Measurements from ENCODE around the gene M1AP. TPM values are rescaled to one million over a fixed set of nuclear protein-coding genes. Genes with fewer than 3 reads are reported as not detected.
"Not testable (repeated sequence)": the region's sequence is repeated elsewhere in the genome, so short reads cannot be mapped to it uniquely, and the experiment has no call there.

The M1AP gene
- total RNA-seq, 1 experiment from 2014 or later: 0.36 TPM

DNA sequence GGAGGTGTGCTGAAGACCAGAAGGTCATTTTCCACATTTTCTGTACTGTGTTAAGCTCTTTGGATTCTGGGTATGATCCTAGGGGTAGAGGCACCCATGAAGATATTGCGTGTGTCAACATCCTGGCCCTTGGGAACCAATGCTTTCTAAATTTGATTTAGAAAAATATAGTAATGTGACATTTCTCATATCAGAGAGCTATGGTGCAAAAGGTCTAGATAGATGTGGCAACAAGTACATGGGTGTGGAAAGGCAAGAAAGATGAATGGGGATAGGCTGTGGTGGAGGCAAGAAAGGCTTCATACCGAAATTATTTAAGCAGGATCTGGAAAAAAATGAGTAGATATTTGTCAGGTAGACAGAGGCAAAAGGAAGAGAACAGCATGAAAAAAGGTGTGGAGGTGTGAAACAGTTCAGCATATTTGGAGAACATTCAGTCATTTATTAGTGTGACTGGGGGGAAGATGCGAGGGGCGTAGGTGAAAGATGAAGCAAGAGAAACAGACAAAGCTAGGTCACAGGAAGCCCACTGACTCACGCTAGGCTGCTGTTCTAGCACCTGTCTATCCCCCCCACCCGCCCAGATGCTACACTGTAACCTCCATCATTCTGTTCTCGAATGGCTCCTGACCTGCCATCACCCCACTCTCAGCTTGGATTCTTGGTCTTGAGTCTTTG, 81.9 kb downstream of the M1AP start:
- no peak for DNase-seq (ENCODE audit: low read depth)

- no peak for DNase-seq (ENCODE audit: low read depth)
Observed at GRCh38 chr2:74564222-74564621, 83.9 kb downstream of the M1AP start.

GRCh38 chr2:74562126-74562775, 85.9 kb downstream of the M1AP start:
- DNase-seq (ENCODE audit: low read depth): no peak

- not testable (repeated sequence) for DNase-seq (ENCODE audit: low read depth)
Observed at GRCh38 chr2:74561022-74561421, 87.1 kb downstream of the M1AP start.

GRCh38 chr2:74560591-74560990, 87.5 kb downstream of the M1AP start:
- DNase-seq (ENCODE audit: low read depth): no peak

DNA sequence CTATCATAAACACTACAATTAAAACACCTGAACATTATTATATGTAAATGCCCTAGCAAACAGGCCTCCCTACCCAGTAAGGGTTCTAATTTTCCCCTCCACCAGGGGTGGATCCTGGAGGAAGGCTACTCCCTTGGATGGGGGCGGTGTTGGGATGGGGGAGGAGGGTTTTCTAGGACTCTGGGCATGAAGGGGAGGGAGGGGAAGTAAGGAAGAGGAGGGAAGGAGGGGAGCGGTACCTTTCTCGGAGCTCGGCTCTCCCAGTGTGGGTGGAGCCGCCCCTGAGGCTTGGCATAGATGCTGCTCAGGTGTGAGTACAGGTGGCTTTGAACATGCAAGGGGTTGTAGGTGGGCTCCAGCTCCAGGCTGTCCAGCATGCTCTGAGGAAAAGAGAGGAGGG, 88.2 kb downstream of the M1AP start:
- no peak for DNase-seq (ENCODE audit: low read depth)

DNA sequence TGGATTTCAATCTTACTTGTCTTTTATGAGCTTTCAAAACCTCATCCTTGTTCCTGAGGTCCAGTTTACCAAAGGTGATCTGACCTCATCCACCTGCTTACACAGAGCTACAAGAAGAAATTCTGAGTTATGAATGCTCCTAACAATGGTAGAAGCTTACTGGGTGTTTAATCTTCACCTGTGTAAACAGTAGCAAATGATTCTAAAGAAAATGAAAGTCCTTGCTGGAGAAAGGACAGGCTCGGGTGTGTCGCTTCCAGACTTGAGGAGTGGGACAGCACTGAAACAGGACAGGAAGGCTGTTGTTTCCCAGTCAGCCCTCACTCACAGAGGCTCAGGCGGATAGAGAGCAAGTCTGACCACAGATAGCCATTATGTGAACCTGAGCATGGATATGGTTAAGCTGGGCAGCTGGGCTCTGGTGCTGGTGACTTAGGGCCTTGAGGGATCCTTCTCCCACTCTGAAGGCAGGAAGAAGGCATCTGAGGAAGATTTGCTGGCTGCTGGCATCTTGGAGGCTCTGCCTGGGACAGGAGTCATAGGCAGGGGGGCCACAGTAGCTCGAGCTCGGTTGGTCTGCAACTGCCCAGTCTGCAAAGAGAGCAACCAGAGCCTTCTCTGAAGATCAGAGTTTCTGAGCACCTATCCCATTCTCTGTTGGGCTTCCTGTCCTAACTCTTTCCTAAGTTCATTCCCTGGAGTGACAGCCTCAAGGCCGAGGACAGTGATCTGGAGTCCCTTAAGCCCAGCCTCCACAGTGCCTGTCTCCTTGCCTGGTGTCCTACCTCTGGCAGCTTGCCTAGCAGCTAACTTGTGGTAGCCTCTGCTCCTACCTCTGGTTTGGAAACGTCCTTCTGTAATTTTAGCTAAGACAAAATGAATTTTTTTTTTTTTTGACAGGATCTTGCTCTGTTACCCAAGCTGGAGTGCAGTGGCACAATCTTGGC, 89.6 kb downstream of the M1AP start:
- DNase-seq (ENCODE audit: low read depth): no peak

DNA sequence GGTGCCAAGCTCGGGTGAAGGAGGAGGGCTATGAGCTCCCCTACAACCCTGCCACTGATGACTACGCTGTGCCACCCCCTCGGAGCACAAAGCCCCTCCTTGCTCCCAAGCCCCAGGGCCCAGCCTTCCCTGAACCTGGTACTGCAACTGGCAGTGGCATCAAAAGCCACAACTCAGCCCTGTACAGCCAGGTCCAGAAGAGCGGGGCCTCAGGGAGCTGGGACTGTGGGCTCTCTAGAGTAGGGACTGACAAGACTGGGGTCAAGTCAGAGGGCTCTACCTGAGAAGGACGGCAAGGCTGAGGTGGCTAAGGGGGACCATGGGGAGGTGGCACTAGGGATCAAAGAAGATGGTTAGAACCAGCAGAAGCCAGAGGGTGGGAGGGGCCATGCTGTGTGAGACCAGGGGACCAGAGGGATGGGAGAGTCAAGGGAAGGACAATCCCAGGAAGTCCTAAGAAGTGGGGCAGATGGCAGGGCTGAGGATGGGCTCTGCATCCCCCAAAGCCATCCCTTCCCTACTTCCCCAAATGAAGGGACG, 91.2 kb downstream of the M1AP start:
- no peak for DNase-seq (ENCODE audit: low read depth)

DNA sequence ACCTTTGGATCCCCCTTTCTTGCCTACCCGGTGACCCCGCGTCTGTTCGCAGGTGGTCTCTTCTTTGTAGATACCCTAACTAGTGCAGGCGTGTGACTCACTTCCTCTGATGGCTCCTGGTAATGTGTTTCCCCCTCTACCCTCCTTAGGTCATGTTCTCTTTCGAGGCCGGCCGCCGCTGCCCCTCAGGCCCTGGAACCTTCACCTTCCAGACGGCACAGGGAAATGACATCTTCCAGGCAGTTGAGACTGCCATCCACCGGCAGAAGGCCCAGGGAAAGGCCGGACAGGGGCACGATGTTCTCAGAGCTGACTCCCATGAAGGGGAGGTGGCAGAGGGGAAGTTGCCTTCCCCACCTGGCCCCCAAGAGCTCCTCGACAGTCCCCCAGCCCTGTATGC, 92.0 kb downstream of the M1AP start:
- no peak for DNase-seq (ENCODE audit: low read depth)

GRCh38 chr2:74555610-74556103, 92.5 kb downstream of the M1AP start:
- DNase-seq (ENCODE audit: low read depth): no peak

DNA sequence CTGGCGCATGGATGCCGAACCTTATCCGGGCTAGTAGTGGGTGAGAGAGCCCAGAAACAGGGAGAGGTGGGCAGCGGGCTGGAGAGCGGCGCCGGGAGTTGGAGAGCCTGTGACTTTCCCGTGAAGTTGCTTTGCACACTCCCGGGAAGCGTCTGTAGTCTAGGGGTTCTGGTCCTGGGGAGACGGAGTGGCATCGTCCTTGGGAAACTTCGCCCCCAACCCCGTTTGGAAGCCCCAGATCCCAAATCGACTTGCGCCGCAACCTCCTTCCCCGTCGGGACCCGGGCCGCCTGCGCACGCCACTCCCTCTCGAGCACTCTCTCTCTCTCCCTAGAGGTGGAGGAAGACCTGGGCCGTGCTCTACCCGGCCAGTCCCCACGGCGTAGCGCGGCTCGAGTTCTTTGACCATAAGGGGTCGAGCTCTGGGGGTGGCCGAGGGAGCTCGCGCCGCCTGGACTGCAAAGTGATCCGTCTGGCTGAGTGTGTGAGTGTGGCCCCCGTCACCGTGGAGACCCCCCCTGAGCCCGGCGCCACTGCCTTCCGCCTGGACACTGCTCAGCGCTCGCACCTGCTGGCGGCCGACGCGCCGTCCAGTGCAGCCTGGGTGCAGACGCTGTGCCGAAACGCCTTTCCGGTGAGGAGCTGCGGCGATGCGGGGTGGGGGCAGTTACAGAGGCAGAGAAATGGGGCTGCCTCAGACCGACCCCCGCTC, 93.2 kb downstream of the M1AP start:
- no peak for DNase-seq (ENCODE audit: low read depth)

GRCh38 chr2:74553892-74554819, 94.0 kb downstream of the M1AP start, which contains the start of the genes DOK1 and LOXL3:
Gene DOK1 (plus strand): TSS chr2:74554720. CDS start chr2:74554755, 35 bp downstream.
Gene LOXL3 (minus strand): TSS chr2:74553942. CDS start chr2:74552634, 1,308 bp downstream.
- DNase-seq (ENCODE audit: low read depth): peak; percentile 96

DNA sequence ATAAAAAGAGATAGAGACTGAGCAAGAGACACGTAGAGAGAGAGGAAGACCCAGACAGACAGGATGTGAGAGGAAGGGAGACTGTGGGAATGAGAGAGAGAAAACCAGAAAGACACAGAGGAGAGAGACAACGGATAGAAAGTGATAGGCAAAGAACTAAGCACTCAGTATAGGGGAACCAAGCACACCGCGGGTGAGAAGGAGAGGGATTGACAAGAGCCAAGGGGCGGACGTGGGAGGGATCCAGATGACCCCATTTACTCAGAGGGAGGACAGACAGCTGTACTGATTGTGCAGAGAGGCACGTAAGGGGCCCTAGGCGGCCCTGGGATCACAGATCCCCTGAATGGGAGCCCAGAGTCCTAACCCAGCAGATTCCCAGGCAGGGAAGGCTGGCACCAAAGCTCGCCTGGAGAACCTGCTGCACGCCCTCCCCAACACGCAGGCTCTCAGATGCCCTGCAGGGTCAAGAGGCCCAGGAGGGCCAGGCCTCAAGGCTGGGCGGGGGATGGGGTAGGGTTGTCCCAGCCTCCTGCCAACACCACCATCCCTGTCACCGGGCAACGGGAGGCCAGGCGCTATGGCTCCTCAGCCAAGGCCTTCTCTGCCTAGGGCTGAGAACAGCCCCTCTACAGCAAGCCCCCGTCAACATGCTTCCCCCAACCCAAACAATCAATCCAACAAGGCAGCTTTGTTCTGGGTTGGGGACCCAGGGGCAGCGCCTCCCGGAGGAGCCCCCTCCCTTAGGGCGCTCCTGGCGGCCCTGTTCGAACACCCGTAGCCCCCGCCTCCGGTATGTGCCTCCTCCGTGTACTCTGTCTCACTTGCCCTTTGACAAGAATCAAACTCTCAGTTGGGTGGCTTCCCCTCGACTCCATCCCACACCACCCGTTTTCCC, 95.0 kb downstream of the M1AP start:
- peak; percentile 76 for DNase-seq (ENCODE audit: low read depth)

GRCh38 chr2:74551942-74552913, 95.9 kb downstream of the M1AP start:
- peak; percentile 81 for DNase-seq (ENCODE audit: low read depth)

- DNase-seq (ENCODE audit: low read depth): no peak
Observed at GRCh38 chr2:74551530-74551929, 96.6 kb downstream of the M1AP start.

DNA sequence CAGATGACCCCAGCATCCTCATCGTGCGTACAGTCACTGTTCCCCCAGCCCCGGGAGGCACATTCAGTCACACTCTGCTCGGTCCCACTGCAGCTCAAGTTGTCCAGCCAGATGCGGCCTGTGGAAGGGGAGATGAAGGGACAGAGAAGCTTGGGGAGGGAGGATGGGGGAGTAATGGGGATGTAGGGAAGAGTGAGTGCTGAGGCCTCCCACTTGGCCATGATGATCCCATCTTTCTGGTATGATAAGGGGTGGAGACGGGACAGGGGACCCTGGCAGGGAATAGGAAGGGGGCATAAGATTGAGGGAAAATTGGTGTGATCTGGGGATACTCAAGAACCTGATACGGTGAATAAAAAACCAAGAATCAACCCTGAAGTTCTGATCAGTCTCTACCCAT, 97.9 kb downstream of the M1AP start:
- DNase-seq (ENCODE audit: low read depth): no peak

- no peak for DNase-seq (ENCODE audit: low read depth)
Observed at GRCh38 chr2:74548900-74549826, 99.0 kb downstream of the M1AP start.
